NCI-H2196 treated with DMSO at 0.1 percent for 48 hours (cell line): ENCODE results near the gene ATG5.

Experiments used
- DNase-seq: peaks from one replicate; lab custom pipeline; 2025; ENCODE audit not compliant: unreplicated experiment; lab: John Stamatoyannopoulos, UW

Gene ATG5

GRCh38 chr6:106184629-106185028 is 140.9 kb downstream of the ATG5 start:
- DNase-seq: no peak

- no peak for DNase-seq
These were observed 142.1 kb downstream of the ATG5 start for GRCh38 chr6:106183430-106183829.

DNA sequence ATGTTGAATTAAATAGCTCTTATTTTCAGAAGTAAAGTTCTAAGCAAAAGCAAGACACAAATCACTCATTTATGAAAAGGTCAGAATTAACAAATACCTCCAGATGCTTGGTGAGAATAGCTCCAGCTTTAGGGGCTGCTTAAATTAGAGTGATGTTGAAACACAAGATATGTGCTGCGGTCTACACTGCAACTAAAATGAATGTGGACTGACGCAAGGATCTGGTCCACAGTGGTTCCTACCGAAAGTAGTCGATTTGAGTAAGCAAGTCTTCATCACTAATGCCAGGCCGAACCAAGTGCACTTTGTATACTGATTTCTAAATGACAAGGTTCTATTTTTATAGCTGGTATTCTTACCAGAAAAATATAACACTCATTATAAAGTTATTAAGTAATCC is 143.1 kb downstream of the ATG5 start:
- DNase-seq: no peak

- DNase-seq: no peak
These were observed 143.7 kb downstream of the ATG5 start for GRCh38 chr6:106181664-106182418.

DNA sequence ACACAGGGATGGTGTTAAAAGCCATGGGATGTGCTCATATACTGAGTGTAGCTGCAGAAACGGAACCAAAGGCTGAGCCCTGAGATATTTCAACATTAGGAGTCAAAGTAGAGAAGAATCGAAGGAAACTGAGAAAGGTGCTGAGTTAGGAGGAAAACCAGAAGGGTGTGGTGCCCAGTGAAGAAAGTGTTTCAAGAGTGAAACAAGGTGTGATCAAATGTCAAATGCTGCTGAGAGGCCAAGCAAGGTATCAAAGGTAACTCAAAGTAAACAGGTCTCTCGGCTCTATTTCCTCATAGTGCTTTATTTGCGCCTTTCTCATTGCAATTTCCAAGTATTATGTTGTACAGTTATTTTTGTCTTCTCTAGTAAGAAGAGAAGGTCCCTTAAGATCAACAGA is 145.4 kb downstream of the ATG5 start:
- no peak for DNase-seq

GRCh38 chr6:106178900-106179299 is 146.7 kb downstream of the ATG5 start:
- no peak for DNase-seq

- no peak for DNase-seq
These were observed 147.8 kb downstream of the ATG5 start for GRCh38 chr6:106177786-106178185.

- no peak for DNase-seq
These were observed 152.3 kb downstream of the ATG5 start for GRCh38 chr6:106173124-106173879.

DNA sequence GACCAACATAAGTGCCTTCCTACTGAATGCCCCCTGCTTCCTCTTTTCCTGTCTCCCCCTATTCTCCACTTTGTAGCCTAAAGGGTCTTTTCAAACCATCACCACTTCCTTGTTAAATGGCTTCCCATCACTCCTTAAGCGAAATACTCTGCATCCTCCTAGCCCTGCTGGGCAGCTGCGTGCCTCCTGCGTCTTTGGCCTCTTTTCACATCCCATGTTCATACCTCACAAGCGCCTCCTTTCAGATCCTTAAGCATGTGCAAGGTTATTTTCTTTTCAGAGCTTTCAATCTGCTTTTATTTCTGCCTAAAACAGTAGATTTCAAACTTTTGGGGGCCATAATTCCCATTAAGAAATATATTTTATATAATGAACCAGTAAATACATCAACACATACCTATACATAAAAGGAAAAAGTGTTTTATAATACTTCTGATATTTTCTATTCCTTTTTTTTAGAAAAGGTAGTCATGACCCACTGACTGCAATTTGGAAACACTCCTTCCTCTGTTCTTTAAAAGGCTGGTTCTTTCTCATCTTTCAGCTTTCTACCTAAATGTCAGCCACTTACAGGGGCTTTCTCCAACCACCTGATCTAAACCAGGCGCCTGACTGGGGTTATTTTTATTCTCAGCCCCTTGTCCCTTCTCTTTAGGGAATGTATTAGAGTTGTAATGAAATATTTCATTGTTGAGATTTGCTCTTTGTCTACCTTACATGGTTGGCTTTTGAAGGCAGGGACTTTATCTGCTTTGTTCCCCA is 155.3 kb downstream of the ATG5 start:
- DNase-seq: no peak

- no peak for DNase-seq
These were observed 156.0 kb downstream of the ATG5 start for GRCh38 chr6:106169517-106169916.

GRCh38 chr6:106168097-106168888 is 157.3 kb downstream of the ATG5 start:
- DNase-seq: no peak

DNA sequence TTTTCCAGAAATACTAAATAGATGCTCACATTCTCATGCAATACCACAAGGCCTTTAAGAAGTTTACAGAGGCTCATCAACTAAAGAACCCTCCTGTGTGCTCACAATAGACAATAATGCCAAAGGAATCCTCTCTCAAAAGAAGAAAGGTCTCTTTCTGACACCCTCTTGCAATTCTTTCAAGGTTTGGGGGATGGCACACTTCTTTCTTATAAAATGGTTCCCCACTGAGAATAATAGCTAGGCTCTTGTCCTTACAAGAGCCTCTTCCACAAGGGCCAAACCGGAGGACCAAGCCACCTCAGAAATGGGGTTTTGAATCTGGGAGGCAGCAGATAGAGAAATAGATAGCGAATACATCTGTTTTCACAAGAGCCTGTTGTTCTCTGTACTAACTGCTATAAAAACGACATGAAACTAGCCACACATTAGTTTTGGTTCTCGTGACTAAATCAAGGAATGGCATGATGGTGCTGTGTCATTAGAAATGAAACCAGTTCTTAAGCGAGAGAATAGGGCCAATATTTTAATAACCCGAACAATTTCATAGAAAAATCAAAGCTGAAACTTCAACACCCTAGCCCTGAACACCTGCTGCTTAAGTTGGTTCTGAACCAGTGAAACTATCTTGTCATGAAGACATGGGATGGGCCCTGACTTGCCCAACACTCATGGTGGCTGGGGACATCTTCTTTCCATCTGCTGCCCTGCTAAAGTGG is 158.3 kb downstream of the ATG5 start:
- DNase-seq: no peak

DNA sequence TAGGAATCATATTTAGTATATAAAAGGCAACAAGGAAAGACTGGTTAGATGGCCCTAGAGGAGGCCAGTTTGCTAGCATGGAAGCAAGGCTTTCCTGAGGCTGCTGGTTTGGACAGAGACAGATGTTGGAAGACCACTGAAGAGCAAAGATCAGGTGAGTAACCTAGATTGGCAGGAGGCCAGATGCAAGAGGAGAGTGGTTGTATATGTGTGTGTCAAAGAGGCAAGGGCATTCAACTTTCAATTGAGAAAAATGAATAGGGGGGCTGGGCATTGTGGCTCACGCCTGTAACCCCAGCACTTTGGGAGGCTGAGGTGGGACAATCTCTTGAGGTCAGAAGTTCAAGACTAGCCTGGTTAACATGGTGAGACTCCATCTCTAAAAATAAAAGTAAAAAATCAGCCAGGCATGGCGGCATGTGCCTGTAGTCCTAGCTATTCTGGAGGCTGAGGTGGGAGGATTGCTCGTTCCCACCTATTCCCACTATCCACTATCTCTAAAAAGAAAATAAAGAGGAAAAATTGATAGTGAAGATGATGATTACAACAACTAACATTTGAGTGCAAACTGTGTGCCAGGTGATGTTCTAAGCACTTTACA is 159.6 kb downstream of the ATG5 start:
- no peak for DNase-seq

DNA sequence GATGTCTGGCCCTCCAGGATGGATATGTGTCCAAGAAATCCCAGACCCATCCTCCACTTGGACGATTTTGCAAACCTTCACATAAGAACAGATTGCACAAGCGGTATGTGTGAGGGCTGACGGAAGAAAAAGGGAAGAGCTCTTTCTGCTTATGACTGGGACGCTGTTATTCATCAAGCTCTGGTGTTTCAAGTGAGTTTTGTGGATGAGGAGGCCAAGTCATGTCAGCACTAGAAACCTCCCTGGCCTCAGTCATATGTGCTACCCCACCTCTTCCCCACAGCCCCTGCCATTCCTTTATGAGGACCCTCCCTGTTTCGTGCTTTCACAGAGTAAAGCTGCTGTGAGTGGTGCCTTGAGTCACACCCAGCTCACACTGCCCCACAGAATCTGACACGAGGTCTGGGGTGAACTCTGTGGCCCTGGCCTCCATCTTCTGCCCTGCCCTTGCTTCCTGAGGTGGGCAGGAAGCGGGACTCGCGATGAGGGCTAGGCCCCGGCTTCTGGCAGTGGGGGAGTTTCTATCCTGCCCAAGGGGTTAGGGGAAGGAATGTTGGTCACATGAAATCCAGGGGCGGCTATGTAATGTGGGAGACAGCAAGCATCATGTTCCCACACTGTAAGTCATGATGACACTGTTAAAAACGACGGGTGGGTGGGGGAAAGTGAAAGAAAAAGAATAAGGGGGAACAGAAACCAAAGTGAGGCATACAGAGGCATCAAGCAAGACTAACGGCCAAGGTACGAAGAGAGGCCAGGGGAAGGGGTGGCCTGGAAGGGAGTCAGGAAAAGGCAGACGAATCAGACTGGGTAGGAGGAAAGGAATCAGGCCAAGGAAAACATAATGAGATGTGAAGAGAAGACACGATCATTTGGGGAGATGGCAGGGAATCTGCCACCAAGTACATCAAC is 161.3 kb downstream of the ATG5 start:
- DNase-seq: no peak

DNA sequence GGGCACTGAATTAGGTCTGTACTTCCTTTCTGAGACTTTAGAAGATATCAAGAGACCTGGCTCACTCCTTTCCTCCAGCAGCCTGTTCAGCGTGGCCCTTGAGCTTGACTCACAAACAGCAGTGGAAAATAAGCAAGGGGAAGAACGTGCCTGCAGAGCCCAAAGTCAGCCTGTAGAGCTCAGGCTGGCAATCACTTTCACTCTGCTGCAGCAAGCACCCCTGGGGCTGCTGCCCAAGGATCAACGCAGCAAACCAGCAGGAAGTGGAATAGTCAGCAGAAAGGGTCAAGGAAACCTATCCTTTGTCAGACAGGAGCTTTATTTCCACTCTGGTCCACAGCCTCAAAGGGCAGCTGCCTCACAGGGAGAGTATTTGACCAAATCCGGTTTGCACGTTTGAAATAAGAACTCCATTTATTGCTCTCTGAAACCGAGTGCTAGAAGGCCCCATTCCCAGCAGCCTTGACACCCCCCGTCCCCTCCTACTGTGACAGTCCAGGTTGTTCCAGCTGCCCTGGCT is 162.1 kb downstream of the ATG5 start:
- no peak for DNase-seq

- DNase-seq: no peak
These were observed 162.6 kb downstream of the ATG5 start for GRCh38 chr6:106162921-106163320.

DNA sequence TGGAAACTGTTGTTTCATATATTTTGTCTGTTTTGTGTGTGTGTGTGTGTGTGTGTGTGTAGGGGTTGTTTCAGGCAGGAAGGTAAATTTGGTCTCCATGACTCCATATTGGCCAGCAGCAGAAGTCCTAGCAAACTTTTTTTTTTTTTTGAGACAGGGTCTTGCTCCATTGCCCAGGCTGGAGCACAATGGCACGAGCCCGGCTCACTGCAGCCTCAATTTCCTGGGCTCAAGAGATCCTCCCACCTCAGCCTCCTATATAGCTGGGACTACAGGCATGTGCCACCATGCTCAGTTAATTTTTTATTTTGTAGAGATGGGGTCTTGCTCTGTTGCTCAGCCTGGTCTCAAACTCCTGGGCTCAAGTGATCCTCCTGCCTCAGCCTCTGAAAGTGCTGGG is 163.7 kb downstream of the ATG5 start:
- DNase-seq: no peak

GRCh38 chr6:106161311-106161874 is 164.2 kb downstream of the ATG5 start:
- DNase-seq: no peak
